GM21717 (cell line): ENCODE data around the gene RAB3GAP2.
"Not testable (repeated sequence)": the region's sequence is repeated elsewhere in the genome, so short reads cannot be mapped to it uniquely, and the experiment has no call there.

ENCODE experiments used
- ATAC-seq: cut with Tn5 transposase; IDR thresholded peaks from one replicate; pipeline ENCODE4 v1.9.1; 2021; ENCODE audit warnings: mild to moderate bottlenecking, moderate library complexity; ENCODE audit not compliant: unreplicated experiment

RAB3GAP2 gene

GRCh38 chr1:220287129-220287528 lies 14.9 kb upstream of the RAB3GAP2 start:
- ATAC-seq, result no peak

DNA sequence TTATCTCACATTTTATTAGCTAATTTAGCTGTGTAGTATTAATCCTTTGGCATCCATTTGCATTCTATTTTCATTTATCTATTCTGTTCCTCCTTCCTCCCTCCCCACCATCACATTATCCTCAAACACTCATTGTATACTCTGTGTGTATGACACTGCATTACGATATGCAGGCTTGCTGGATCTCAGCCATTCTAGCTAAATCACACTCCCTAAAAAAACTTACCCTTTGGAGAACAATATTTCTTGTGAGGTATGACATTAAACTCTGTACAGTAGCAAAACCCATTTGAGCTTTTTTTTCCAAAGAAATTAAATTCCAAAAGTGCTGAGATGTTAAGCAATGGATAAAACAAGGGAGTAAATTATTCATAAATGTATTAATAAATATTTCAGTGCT lies 11.4 kb upstream of the RAB3GAP2 start:
- no peak for ATAC-seq

- ATAC-seq, result no peak
Measured at GRCh38 chr1:220281159-220281574, 8.9 kb upstream of the RAB3GAP2 start.

- ATAC-seq, result no peak
Measured at GRCh38 chr1:220280249-220280648, 8.0 kb upstream of the RAB3GAP2 start.

- ATAC-seq, result no peak
Measured at GRCh38 chr1:220278991-220279390, 6.7 kb upstream of the RAB3GAP2 start.

DNA sequence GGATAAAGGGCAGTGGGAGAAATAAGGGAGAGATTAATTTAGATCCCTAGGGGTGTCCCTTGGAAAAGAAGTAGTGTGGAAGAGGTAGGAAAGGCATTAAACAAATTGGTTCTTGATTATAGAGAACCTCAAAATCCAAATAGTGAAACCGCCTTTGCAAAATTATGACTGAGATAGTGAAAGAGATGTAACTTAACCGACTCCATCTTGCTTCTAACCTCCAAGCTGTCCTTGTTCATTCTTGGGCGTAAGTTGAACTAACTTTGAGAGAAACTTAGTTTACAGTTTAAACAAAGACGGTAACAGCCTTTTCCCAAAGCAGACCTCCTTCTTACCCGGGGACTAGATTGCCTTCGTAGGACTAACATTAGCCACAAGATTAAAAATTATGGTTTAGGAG lies 3.2 kb upstream of the RAB3GAP2 start:
- ATAC-seq, result no peak

GRCh38 chr1:220274251-220274855 lies 2.1 kb upstream of the RAB3GAP2 start:
- ATAC-seq, result no peak

- ATAC-seq, result no peak
Measured at GRCh38 chr1:220272841-220273090, 513 bp upstream of the RAB3GAP2 start.

DNA sequence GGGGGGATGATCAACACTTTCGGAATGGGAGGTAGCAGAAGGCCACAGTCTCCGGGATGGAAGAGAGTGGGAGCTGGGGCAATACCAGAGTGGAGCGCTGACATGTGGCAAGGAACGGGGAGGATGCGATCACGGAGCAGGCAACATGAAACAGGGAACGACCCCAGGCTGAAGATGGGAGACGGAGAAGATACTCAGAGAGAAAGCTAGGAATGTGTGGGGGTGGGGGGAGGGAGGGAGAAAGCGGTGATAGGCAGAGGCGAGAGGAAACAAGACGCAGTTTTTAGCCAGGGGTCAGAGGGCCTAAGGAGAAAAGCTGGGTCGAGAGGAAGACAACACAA lies 577 bp downstream of the RAB3GAP2 start:
- peak; percentile 0 for ATAC-seq

DNA sequence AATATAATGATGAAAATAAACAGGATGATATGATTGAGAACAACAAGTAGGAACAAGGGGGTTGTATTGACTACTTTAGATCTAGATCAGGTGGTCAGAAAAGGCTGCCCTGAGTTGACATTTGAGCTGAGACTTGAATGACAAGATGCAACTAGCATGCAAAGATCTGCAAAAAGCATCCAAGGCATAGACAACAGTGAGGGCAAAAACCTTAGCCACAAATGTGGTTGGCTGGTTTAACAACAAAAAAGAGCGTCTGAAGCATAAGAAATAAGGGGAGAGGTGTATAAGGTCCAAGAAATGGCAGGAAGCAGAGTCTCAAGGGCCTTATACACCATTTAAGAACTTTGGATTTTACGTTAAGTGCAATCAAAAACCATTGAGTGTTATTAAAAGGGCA lies 3.2 kb downstream of the RAB3GAP2 start:
- no peak for ATAC-seq

GRCh38 chr1:220267630-220268029 lies 4.6 kb downstream of the RAB3GAP2 start:
- no peak for ATAC-seq

- not testable (repeated sequence) for ATAC-seq
Measured at GRCh38 chr1:220260228-220260627, 12.0 kb downstream of the RAB3GAP2 start.

DNA sequence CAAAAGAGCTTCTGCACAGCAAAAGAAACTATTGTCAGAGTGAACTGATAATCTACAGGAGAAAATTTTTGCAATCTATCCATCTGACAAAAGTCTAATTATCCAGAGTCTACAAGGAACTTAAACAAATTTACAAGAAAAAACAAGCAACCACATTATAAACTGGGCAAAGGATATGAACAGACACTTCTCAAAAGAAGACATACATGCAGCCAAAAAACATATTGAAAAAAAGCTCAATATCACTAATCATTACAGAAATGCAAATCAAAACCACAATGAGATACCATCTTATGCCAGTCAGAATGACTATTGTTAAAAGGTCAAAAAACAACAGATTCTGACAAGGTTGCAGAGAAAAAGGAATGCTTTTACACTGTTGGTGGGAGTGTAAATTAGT lies 12.5 kb downstream of the RAB3GAP2 start:
- not testable (repeated sequence) for ATAC-seq

GRCh38 chr1:220256194-220256593 lies 16.1 kb downstream of the RAB3GAP2 start:
- ATAC-seq, result not testable (repeated sequence)

DNA sequence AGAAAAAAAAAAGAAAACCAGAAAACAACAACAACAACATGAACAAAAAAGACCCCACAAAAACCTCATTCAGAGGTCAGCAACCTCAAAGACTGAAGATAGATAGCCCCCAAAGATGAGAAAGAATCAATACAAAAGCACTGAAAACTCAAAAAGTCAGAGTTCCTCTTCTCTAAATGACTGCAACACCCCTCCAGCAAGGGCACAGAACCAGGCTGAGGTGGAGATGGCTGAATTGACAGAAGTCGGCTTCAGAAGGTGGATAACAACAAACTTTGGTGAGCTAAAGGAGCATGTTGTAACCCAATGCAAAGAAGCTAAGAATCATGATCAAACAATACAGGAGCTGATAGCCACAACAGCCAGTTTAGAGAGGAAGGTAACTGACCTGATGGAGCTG lies 17.0 kb downstream of the RAB3GAP2 start:
- ATAC-seq, result peak; percentile 67

GRCh38 chr1:220253290-220253689 lies 19.0 kb downstream of the RAB3GAP2 start:
- not testable (repeated sequence) for ATAC-seq

DNA sequence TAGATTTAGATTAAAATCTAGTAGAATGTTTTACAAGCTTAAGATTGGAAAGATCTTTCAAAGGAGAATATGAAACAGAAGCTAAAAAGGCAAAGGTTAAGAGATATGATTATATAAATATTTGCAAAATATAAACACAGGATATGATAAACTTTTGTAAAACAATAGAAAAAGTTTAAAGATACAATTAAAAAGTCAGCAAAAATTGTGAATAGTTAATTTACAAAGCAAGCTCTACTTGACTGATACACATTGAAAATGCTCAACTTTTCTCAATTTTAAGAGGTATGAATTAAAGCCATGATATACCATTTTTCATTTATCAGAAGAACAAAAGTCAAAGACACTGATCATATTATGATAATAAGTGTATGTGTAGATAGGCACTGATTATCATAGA lies 21.0 kb downstream of the RAB3GAP2 start:
- no peak for ATAC-seq

GRCh38 chr1:220250681-220251080 lies 21.6 kb downstream of the RAB3GAP2 start:
- ATAC-seq, result no peak

- no peak for ATAC-seq
Measured at GRCh38 chr1:220249522-220249921, 22.7 kb downstream of the RAB3GAP2 start.

DNA sequence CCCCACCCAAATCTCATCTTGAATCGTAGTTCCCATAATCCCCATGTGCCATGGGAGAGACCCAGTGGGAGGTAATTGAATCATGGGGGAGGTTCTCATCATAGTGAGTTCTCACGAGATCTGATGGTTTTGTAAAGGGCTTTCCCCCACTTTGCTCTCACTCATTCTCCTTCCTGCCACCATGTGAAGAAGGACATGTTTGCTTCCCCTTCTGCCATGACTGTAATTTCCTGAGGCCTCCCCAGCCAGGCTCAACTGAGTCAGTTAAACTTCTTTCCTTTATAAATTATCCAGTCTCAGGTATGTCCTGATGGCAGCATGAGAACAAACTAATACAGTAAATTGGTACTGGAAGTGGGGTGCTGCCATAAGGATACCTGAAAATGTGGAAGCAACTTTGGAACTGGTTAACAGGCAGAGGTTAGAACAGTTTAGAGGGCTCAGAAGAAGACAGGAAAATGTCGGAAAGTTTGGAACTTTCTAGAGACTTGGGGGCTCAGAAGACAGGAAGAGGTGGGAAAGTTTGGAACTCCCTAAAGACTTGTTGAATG lies 23.5 kb downstream of the RAB3GAP2 start:
- ATAC-seq, result not testable (repeated sequence)

DNA sequence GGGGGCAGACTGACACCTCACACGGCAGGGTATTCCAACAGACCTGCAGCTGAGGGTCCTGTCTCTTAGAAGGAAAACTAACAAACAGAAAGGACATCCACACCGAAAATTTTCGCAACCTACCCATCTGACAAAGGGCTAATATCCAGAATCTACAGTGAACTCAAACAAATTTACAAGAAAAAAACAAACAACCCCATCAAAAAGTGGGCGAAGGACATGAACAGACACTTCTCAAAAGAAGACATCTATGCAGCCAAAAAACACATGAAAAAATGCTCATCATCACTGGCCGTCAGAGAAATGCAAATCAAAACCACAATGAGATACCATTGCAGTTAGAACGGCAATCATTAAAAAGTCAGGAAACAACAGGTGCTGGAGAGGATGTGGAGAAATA lies 26.4 kb downstream of the RAB3GAP2 start:
- ATAC-seq, result not testable (repeated sequence)

DNA sequence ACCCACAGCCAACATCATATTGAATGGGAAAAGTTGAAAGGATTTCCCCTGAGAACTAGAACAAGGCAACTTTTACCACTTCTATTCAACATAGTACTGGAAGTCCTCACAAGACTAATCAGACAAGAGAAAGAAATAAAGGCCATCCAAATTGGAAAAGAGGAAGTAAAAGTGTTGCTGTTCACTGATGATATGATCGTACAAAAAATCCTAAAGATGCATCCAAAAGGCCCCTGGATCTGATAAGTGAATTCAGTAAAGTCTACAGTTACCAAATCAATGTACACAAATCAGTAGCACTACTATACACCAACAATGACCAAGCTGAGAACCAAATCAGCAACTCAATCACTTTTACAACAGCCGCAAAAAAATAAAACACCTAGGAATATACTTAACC lies 28.3 kb downstream of the RAB3GAP2 start:
- ATAC-seq, result no peak

- no peak for ATAC-seq
Measured at GRCh38 chr1:220241072-220241663, 31.1 kb downstream of the RAB3GAP2 start.
